ENCODE measurements around the gene UNC5CL. TPM values are rescaled to one million over a fixed set of nuclear protein-coding genes. Genes with fewer than 3 reads are reported as not detected.

Gene UNC5CL
- total and polyA plus RNA-seq, 9 of the 15 experiments (the other 6 are each of a cell fraction or from before 2014, with no cell fraction given): 0.07 to 1.8 (median 0.62) TPM; not detected in 1

- no peak for TF ChIP-seq REST (IDR thresholded peaks at IDR 0.05; ENCODE audit: borderline replicate concordance)
- TF ChIP-seq REST (CRISPR knock-in tag; IDR thresholded peaks at IDR 0.05; ENCODE audit: low read depth): no peak
- TF ChIP-seq ZNF232 (CRISPR knock-in tag; IDR thresholded peaks at IDR 0.05): no peak
- TF ChIP-seq FOS (IDR thresholded peaks at IDR 0.05; ENCODE audit: extremely low read depth, insufficient read length): no peak
- TF ChIP-seq, protein P1, sequence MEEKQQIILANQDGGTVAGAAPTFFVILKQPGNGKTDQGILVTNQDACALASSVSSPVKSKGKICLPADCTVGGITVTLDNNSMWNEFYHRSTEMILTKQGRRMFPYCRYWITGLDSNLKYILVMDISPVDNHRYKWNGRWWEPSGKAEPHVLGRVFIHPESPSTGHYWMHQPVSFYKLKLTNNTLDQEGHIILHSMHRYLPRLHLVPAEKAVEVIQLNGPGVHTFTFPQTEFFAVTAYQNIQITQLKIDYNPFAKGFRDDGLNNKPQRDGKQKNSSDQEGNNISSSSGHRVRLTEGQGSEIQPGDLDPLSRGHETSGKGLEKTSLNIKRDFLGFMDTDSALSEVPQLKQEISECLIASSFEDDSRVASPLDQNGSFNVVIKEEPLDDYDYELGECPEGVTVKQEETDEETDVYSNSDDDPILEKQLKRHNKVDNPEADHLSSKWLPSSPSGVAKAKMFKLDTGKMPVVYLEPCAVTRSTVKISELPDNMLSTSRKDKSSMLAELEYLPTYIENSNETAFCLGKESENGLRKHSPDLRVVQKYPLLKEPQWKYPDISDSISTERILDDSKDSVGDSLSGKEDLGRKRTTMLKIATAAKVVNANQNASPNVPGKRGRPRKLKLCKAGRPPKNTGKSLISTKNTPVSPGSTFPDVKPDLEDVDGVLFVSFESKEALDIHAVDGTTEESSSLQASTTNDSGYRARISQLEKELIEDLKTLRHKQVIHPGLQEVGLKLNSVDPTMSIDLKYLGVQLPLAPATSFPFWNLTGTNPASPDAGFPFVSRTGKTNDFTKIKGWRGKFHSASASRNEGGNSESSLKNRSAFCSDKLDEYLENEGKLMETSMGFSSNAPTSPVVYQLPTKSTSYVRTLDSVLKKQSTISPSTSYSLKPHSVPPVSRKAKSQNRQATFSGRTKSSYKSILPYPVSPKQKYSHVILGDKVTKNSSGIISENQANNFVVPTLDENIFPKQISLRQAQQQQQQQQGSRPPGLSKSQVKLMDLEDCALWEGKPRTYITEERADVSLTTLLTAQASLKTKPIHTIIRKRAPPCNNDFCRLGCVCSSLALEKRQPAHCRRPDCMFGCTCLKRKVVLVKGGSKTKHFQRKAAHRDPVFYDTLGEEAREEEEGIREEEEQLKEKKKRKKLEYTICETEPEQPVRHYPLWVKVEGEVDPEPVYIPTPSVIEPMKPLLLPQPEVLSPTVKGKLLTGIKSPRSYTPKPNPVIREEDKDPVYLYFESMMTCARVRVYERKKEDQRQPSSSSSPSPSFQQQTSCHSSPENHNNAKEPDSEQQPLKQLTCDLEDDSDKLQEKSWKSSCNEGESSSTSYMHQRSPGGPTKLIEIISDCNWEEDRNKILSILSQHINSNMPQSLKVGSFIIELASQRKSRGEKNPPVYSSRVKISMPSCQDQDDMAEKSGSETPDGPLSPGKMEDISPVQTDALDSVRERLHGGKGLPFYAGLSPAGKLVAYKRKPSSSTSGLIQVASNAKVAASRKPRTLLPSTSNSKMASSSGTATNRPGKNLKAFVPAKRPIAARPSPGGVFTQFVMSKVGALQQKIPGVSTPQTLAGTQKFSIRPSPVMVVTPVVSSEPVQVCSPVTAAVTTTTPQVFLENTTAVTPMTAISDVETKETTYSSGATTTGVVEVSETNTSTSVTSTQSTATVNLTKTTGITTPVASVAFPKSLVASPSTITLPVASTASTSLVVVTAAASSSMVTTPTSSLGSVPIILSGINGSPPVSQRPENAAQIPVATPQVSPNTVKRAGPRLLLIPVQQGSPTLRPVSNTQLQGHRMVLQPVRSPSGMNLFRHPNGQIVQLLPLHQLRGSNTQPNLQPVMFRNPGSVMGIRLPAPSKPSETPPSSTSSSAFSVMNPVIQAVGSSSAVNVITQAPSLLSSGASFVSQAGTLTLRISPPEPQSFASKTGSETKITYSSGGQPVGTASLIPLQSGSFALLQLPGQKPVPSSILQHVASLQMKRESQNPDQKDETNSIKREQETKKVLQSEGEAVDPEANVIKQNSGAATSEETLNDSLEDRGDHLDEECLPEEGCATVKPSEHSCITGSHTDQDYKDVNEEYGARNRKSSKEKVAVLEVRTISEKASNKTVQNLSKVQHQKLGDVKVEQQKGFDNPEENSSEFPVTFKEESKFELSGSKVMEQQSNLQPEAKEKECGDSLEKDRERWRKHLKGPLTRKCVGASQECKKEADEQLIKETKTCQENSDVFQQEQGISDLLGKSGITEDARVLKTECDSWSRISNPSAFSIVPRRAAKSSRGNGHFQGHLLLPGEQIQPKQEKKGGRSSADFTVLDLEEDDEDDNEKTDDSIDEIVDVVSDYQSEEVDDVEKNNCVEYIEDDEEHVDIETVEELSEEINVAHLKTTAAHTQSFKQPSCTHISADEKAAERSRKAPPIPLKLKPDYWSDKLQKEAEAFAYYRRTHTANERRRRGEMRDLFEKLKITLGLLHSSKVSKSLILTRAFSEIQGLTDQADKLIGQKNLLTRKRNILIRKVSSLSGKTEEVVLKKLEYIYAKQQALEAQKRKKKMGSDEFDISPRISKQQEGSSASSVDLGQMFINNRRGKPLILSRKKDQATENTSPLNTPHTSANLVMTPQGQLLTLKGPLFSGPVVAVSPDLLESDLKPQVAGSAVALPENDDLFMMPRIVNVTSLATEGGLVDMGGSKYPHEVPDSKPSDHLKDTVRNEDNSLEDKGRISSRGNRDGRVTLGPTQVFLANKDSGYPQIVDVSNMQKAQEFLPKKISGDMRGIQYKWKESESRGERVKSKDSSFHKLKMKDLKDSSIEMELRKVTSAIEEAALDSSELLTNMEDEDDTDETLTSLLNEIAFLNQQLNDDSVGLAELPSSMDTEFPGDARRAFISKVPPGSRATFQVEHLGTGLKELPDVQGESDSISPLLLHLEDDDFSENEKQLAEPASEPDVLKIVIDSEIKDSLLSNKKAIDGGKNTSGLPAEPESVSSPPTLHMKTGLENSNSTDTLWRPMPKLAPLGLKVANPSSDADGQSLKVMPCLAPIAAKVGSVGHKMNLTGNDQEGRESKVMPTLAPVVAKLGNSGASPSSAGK (IDR thresholded peaks at IDR 0.05): peak; percentile 77
- no peak for TF ChIP-seq SRSF3 (IDR thresholded peaks at IDR 0.05; ENCODE audit: insufficient read depth, low read length)
- no peak for TF ChIP-seq NFATC3 (IDR thresholded peaks at IDR 0.05)
- no peak for TF ChIP-seq ZNF589 (CRISPR knock-in tag; IDR thresholded peaks at IDR 0.05; ENCODE audit: low read depth)
- peak; percentile 24 for TF ChIP-seq MEIS2 (IDR thresholded peaks at IDR 0.05; ENCODE audit: partially characterized antibody)
These were observed 40.4 kb downstream of the UNC5CL start (continued) for GRCh38 chr6:40998661-40999060.

Data from K562 (cell line).